ENCODE measurements around the gene GNAS.

Gene GNAS

DNA sequence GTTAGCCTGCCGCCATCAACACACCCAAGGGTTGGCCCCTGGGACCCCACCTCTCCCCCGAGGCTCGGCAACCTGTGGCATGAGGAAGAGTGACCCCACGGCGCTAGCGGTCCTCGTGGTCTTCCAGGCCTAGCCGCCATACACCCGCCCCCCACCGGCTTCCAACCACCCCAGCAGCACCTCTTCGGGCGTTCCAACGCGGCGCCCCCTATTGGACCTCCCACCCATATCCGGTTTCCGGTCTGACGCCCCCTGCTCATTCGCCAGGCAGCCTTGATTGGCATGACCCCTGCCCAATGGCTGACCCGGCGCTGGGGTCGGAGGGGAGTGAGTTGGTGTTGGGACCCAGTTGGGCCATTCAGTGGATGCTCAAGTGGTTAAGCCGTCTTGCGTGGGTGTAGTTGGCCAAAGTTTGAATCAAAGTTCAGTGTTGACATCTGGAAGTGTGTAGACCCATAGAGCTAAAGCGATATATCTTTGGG is 1.8 kb upstream of the GNAS start, which contains the start of gene GNAS-AS1:
GNAS-AS1 (minus strand) TSS at position 210 of the 482 bp plus-strand sequence.
- TF ChIP-seq MYC (IDR thresholded peaks at IDR 0.05; ENCODE audit: low read depth, low read length) (no peak), POLR2A (IDR thresholded peaks at IDR 0.05; ENCODE audit: extremely low read depth, insufficient read length) (no peak)
- TF ChIP-seq, protein P1, sequence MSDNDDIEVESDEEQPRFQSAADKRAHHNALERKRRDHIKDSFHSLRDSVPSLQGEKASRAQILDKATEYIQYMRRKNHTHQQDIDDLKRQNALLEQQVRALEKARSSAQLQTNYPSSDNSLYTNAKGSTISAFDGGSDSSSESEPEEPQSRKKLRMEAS (IDR thresholded peaks at IDR 0.05; ENCODE audit: low read depth, low read length), result no peak
- TF ChIP-seq, protein P2, sequence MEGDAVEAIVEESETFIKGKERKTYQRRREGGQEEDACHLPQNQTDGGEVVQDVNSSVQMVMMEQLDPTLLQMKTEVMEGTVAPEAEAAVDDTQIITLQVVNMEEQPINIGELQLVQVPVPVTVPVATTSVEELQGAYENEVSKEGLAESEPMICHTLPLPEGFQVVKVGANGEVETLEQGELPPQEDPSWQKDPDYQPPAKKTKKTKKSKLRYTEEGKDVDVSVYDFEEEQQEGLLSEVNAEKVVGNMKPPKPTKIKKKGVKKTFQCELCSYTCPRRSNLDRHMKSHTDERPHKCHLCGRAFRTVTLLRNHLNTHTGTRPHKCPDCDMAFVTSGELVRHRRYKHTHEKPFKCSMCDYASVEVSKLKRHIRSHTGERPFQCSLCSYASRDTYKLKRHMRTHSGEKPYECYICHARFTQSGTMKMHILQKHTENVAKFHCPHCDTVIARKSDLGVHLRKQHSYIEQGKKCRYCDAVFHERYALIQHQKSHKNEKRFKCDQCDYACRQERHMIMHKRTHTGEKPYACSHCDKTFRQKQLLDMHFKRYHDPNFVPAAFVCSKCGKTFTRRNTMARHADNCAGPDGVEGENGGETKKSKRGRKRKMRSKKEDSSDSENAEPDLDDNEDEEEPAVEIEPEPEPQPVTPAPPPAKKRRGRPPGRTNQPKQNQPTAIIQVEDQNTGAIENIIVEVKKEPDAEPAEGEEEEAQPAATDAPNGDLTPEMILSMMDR (IDR thresholded peaks at IDR 0.05; ENCODE audit: low read depth, low read length), result no peak
- H3K4me3 ChIP-seq (ENCODE audit: low read depth, low read length), result no peak within 1 kb of the TSS
- no peak for DNase-seq (ENCODE audit: low read depth)

DNA sequence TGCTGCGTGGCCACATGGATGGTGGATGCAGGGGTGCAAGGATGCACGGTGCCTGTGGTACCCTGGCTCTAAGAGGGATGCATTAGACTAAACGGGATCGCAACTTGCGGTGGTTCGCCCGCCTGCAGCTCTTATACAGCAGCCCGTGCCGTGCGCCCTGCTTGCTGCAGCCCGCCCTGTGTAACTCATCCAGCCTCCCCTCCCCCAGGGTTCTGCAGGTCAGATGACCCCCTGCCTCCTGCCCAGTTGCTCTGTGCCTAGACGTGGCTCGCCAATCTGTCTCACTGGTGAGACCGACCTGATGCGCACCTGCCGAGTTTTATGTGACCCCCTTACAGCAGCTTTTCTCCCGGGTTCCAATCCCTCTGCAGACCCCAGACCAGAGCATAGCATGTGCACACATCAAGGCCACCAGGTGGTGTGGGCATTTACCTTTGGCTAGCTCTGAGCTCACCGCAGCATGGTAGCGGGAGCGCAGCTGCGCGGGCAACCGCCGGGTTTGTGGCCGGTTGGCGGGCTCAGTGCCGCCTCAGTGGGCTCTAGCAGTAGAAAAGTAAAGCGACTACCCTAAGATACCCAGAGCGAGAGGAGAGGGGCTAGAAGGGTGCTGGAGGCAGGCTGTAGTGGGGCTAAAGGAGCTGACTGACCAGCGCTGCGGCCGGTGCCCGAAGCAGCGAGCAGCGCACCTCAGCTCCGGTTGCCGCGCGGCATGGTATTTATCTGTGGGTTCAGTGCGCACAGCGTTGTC is 1.1 kb upstream of the GNAS start:
- H3K4me3 ChIP-seq (ENCODE audit: low read depth, low read length), result no peak overlapping the region
- TF ChIP-seq MYC (IDR thresholded peaks at IDR 0.05; ENCODE audit: low read depth, low read length) (no peak), POLR2A (IDR thresholded peaks at IDR 0.05; ENCODE audit: extremely low read depth, insufficient read length) (no peak)
- TF ChIP-seq, protein P1 (IDR thresholded peaks at IDR 0.05; ENCODE audit: low read depth, low read length), result no peak
- TF ChIP-seq, protein P2 (IDR thresholded peaks at IDR 0.05; ENCODE audit: low read depth, low read length), result no peak
- DNase-seq (ENCODE audit: low read depth), result no peak

DNA sequence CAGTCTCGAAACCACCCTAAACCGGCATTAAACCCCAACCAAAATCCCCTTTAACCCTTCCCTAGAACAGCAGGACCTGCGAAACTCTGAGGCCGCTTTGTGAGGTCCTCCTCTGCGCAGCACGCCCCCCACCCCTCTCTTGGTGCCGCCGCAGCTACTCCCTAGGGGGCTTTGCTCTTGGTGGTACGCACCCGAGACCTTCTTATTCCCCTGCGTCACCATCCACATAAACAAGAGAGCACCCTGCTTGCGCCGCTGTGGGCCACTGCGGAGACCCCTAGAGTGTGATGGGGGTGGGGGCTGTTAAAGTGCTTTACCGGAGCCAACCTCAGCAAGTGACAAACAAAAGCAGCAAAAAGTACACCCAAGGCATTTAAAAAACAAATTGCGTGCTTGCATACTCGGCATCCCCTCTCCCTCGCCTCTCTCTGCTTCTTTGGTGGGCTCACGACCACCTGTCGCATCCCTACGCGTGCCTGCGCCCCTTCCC is 502 bp upstream of the GNAS start:
- no peak for TF ChIP-seq MYC (IDR thresholded peaks at IDR 0.05; ENCODE audit: low read depth, low read length)
- no peak for TF ChIP-seq POLR2A (IDR thresholded peaks at IDR 0.05; ENCODE audit: extremely low read depth, insufficient read length)
- TF ChIP-seq, protein P2 (IDR thresholded peaks at IDR 0.05; ENCODE audit: low read depth, low read length), result no peak
- TF ChIP-seq, protein P1 (IDR thresholded peaks at IDR 0.05; ENCODE audit: low read depth, low read length), result no peak
- H3K4me3 ChIP-seq (ENCODE audit: low read depth, low read length), result no peak overlapping the region
- no peak for DNase-seq (ENCODE audit: low read depth)

DNA sequence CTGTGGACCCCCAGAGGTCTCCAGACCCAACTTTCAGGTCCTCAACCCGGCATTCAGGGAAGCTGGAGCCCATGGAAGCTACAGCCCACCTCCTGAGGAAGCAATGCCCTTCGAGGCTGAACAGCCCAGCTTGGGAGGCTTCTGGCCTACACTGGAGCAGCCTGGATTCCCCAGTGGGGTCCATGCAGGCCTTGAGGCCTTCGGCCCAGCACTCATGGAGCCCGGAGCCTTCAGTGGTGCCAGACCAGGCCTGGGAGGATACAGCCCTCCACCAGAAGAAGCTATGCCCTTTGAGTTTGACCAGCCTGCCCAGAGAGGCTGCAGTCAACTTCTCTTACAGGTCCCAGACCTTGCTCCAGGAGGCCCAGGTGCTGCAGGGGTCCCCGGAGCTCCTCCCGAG is 950 bp downstream of the GNAS start:
- TF ChIP-seq MYC (IDR thresholded peaks at IDR 0.05; ENCODE audit: low read depth, low read length) (no peak), POLR2A (IDR thresholded peaks at IDR 0.05; ENCODE audit: extremely low read depth, insufficient read length) (no peak)
- TF ChIP-seq, protein P2 (IDR thresholded peaks at IDR 0.05; ENCODE audit: low read depth, low read length), result no peak
- TF ChIP-seq, protein P1 (IDR thresholded peaks at IDR 0.05; ENCODE audit: low read depth, low read length), result no peak
- H3K4me3 ChIP-seq (ENCODE audit: low read depth, low read length), result no peak overlapping the region
- DNase-seq (ENCODE audit: low read depth), result no peak

DNA sequence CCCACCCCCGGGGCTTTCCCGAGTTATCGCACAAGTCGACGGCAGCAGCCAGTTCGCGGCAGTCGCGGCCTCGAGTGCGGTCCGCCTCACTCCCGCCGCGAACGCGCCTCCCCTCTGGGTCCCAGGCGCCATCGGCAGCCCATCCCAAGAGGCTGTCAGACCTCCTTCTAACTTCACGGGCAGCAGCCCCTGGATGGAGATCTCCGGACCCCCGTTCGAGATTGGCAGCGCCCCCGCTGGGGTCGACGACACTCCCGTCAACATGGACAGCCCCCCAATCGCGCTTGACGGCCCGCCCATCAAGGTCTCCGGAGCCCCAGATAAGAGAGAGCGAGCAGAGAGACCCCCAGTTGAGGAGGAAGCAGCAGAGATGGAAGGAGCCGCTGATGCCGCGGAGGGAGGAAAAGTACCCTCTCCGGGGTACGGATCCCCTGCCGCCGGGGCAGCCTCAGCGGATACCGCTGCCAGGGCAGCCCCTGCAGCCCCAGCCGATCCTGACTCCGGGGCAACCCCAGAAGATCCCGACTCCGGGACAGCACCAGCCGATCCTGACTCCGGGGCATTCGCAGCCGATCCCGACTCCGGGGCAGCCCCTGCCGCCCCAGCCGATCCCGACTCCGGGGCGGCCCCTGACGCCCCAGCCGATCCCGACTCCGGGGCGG is 1.6 kb downstream of the GNAS start:
- TF ChIP-seq, protein P2 (IDR thresholded peaks at IDR 0.05; ENCODE audit: low read depth, low read length), result no peak
- TF ChIP-seq, protein P1 (IDR thresholded peaks at IDR 0.05; ENCODE audit: low read depth, low read length), result no peak
- no peak for TF ChIP-seq MYC (IDR thresholded peaks at IDR 0.05; ENCODE audit: low read depth, low read length)
- TF ChIP-seq POLR2A (IDR thresholded peaks at IDR 0.05; ENCODE audit: extremely low read depth, insufficient read length), result no peak
- no peak for DNase-seq (ENCODE audit: low read depth)
- no peak overlapping the region for H3K4me3 ChIP-seq (ENCODE audit: low read depth, low read length)
